IPS-NIHi11 (cell line): ENCODE measurements around the gene PEA15.

Experiments used
- DNase-seq: peaks from one replicate; pipeline ENCODE4 v3.0.0; 2012; ENCODE audit warnings: mixed read lengths, low spot score

PEA15 gene, protein sequence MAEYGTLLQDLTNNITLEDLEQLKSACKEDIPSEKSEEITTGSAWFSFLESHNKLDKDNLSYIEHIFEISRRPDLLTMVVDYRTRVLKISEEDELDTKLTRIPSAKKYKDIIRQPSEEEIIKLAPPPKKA

GRCh38 chr1:160205242-160206035, at the start of gene PEA15:
TSS of gene PEA15 (plus strand) at chr1:160205384. CDS start at chr1:160211545, 6,161 bp downstream.
- DNase-seq, result peak; percentile 98

DNA sequence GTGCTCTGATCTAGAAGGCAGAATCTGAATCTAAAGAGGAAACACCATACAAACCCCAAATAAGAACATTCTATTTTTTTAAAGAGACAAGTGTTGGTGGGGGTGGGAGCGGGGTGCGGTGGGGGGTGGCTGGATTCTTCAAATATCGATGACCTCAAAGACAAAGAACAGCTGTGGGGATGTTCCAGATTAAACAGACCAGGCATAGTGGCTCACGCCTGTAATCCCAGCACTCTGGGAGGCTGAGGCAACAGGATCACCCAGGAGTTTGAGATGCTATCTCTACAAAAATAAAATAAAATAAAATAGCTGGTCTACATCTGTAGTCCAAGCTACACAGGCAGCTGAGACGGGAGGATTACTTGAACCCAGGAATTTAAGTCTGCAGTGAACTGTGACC, 48.8 kb upstream of the PEA15 start:
- no peak for DNase-seq

GRCh38 chr1:160157174-160157573, 48.0 kb upstream of the PEA15 start:
- no peak for DNase-seq

- DNase-seq, result no peak
Measured at GRCh38 chr1:160158031-160158430, 47.2 kb upstream of the PEA15 start.

DNA sequence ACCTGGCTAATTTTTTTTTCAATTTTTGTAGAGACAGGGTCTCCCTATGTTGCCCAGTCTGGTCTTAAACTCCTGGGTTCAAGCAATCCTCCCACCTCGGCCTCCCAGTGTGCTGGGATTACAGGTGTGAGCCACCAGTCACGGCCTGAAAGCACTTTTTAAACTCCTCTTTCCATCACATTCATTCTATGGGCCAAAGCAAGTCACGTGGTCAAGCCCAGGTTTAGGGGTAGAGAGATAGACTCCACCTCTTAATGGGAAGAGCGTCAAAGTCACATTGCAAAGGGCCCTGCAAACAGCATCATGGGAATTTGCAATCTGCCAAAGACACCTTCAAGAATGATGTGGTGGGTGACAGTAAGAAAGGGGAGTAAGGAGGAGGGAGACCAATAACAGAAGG, 46.6 kb upstream of the PEA15 start:
- DNase-seq, result no peak

DNA sequence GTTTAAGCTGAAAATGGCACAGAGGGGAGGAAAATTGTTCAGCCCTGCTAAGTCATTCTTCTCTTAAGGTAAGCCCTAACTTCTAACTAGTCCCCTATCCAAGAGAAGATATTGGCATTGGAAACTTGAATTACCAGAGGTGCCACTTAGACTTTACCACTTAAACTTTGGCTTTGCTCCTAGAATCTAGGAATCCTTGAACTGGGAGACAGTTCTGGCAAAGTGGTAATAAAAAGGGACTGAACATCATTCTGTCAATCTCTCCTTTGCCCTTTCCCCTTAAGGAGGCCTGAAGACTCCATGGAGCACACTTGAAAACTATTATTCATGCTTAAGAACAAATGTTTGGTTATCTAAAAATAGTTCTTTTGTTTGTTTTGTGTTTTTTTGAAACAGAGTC, 45.3 kb upstream of the PEA15 start:
- no peak for DNase-seq

- DNase-seq, result peak; percentile 79
Measured at GRCh38 chr1:160161965-160162705, 43.0 kb upstream of the PEA15 start.

DNA sequence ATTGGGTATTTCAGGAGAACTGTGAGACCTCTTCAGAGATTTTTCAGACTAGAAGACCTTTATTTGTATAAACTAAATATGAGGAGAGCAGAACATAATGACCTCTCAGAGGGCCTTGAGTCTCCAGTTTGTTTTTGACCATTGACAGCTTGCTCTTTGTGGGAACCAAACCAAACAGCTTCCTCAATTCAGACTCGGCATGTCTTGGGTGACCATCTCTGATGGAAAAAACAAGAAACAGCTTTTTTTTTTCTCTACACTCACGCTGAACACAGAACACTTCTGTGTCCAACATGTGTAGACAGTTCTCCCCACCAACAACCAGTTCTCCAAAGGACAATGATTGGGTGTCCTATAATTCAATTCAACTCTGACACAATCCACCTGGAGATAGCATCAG, 42.3 kb upstream of the PEA15 start:
- no peak for DNase-seq

- no peak for DNase-seq
Measured at GRCh38 chr1:160163615-160164014, 41.6 kb upstream of the PEA15 start.

GRCh38 chr1:160164121-160164520, 41.1 kb upstream of the PEA15 start:
- no peak for DNase-seq

DNA sequence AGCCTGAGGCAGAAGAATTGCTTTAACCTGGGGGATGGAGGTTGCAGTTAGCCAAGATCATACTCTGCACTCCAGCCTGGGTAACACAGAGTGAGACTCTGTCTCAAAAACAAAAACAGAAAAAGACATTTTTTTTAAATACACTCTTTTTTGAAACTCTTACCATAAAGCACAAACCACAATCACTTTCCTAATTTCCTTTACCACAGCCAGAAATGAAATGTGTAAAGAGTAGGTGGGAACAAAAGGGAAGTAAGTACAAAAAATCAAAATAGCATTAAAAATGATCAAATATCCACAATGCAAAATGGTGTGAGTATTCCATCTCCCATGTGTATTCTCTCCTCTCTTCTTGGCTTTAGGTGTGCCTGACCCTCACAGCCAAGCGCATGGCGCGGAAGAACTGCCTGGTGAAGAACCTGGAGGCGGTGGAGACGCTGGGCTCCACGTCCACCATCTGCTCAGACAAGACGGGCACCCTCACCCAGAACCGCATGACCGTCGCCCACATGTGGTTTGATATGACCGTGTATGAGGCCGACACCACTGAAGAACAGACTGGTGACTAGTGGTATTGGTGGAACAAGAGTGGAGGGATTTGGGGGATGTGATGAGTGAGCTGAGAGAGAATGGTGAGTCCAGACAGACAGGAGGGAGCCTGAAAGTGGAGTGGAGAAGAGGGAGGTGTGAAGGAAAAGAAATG, 38.9 kb upstream of the PEA15 start:
- no peak for DNase-seq

GRCh38 chr1:160167056-160167455, 38.1 kb upstream of the PEA15 start:
- DNase-seq, result no peak

- DNase-seq, result no peak
Measured at GRCh38 chr1:160167580-160167979, 37.6 kb upstream of the PEA15 start.

- no peak for DNase-seq
Measured at GRCh38 chr1:160168016-160168415, 37.2 kb upstream of the PEA15 start.

- peak; percentile 59 for DNase-seq
Measured at GRCh38 chr1:160168609-160169369, 36.4 kb upstream of the PEA15 start.

DNA sequence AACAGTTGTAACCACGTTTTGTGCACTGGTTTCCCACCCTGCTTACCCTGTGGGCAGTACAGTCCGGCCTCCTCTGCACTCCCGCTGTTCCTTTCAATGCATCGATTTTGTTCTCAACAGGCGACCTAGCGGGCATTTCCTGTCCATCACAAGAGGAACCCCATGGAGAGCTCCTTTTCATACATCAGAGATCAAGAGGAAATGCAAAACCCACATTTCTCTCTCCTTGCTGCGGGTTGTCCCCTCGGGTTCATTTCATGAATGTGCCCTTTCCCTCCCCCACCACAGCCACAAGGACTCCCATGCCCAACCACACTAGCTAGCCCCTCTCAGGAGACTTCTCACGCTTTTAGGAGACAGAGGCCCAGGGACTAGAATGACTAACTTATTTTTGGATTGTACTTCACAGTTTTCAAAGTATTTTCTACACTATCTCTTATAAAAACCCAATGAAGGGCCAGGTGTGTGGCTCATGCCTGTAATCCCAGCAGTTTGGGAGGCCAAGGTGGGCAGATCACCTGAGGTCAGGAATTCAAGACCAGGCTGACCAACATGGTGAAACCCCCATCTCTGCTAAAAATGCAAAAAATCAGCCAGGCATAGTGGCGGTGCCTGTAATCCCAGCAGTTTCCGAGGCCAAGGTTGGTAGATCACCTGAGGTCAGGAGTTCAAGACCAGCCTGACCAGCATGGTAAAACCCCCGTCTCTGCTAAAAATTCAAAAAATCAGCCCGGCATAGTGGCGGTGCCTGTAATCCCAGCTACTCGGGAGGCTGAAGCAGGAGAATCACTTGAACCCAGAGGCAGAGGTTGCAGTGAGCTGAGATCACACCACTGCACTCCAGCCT, 35.4 kb upstream of the PEA15 start:
- DNase-seq, result peak; percentile 83

GRCh38 chr1:160171354-160171753, 33.8 kb upstream of the PEA15 start:
- no peak for DNase-seq

DNA sequence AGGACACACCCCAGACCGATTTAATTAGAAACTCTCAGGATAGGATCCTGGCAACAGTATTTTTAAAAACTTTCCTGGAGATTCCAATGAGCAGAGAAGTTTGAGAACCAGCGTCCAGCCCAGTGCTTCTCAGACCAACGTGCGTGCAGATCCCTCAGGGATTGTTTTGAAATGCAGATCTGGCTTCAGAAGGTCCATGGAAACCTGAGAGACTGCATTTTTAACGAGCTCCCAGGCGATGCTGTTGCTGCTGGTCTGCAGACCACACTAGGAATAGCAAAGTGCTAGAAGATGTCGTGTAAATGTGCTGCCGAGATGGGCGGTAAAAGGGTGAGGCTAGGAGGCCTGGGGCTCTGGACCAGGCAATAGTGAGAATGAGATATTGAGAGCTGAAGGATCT, 33.2 kb upstream of the PEA15 start:
- peak; percentile 28 for DNase-seq

GRCh38 chr1:160177231-160177630, 28.0 kb upstream of the PEA15 start:
- DNase-seq, result no peak

DNA sequence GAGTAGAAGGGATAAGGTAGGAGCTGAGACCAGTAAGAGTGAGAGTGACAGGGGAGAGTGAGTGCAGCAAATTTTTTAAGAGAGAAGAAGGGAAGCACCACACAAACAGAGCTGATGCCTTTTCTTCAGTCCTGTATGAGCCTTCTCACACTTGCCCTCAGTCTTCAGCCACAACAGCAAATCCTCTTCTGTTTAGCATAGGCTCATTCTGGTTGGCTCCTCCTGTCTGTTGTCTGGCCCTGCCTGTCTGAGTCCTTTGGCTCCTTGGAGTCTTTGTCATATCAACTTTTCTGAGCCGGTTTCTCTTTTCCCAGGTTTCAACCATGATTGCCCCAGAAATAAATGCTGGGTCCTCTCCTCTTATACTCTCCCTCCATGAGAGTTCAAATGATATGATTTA, 27.5 kb upstream of the PEA15 start:
- DNase-seq, result no peak

GRCh38 chr1:160178731-160179130, 26.5 kb upstream of the PEA15 start:
- no peak for DNase-seq
